CD4-positive, alpha-beta T cell treated with Interleukin-15 for 4 hours (primary cell): Measurements from ENCODE around the gene PSMB1.

Experiments
- DNase-seq: peaks from one replicate; pipeline ENCODE4 v3.0.0-alpha.2; 2020; ENCODE audit warnings: low spot score

The PSMB1 gene

GRCh38 chr6:170552765-170553533, at the start of gene PSMB1:
TSS of gene PSMB1 (minus strand) at chr6:170553307. CDS start at chr6:170553242, 65 bp downstream.
- DNase-seq: peak; percentile 84

DNA sequence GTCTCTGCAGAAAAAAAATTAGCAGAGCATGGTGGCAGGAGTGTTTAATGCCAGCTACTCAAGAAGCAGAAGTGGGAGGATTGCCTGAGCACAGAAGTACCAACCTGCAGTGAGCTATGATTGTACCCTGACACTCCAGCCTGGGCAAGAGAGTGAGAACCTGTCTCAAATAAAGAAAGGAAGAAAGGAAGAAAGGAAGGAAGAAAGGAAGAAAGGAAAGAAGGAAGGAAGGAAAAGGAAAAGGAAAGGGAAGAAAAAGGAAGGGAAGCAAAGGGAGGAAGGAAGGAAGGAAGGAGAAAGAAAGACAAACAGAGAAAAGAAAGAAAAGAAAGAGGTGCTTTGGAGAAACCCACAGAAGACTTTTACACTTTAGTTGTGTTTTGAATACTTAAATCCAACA, 44.2 kb upstream of the PSMB1 start:
- no peak for DNase-seq

DNA sequence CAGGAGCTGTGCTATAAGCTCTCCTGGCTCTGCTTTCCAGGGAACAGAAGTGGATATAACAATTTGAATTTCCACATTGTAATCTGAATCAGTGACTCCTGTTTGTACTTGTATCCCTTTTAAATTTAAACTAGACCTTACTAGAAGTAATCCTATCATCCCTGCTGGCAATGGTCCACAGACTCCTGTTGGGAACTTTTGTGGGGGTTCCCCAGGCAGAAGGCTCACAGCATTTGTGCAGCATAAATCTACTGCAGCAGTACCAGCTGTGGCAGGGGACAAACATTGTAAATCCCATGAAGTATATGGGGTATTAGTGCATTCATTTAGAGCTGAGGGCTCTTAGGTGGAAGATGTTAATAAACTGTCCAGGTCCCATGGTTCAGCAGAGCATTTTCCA, 43.3 kb upstream of the PSMB1 start:
- no peak for DNase-seq

- DNase-seq: no peak
These were observed 37.6 kb upstream of the PSMB1 start for GRCh38 chr6:170590725-170591124.

GRCh38 chr6:170584954-170585498, 31.9 kb upstream of the PSMB1 start:
- no peak for DNase-seq

DNA sequence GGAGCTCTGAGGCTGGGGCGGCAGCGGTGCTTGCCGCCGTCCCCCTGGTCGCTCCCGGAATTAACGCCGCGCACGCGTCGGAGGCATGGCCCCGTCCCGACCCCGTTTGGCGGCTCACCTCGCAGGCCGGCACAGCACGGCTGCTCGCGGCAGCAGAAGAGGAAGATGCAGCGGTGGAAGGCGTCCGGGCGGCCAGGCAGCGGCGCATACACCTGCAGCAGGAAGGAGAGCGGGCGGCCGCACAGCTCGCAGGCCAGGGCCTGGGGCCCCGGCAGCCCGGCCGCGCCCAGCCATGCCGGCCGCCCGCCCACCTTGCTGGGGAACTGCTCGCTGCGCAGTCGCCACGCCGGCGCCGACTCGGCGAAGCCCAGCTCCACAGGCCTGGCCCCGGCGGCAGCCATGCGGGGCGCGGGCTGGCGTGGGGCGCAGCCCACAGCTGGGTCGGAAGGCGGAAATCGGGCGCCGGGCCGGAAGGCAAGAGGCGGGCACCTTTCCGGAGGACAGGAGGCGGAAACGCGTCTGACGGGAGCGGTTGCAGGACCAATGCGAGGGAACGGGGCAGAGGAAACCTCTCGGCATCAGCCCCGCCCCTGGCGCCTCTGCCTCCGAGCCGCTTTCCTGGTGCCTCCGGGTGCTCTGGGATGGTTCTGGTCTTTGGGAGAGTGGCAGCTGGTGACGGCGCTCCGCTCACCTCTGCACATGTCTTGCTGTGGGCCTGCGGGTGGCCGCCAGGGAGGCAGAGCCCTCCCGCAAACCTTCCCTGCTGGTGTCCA, 31.3 kb upstream of the PSMB1 start, which contains the start of gene PDCD2:
Gene PDCD2 (minus strand): TSS at position 457 of the 773 bp plus-strand sequence. CDS start 56 bp downstream, at position 401.
- DNase-seq: peak; percentile 87

DNA sequence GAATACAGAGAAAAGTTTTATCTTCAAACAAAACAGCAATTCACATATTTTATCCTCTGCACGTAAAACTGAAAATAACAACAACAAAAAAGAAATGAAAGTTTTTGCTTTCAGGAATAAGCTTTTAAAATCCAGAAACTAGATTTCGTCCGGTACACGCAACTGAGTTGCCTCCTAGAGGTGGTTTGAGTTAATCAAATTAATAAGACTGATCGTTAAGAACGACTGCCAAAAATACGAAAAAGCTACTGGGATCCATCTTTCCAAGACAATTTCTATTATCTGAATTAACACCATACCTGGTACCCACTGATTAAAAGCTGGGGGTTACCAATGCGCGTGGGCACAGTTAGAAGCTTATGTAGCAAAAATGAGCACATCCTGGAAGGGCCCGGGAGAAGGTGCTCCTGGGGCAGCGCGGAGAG, 30.7 kb upstream of the PSMB1 start:
- DNase-seq: no peak

DNA sequence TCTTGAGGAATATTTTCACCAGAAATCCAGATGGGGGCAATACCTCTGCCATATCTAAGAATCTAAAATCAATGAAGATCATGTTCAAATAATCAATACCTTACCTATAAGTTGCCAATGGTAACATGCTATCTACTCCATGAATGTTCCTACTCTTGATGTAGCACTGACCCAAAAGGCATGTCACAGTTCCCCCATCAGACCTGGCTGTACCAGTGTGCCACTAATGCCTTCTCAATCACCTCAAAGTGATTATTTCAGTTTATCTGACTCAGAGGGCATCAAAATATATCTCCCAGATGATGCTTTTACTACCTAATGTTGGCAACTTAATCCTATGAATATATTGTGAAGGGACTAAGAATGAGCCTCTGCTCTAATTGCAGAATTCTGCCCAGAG, 25.8 kb upstream of the PSMB1 start:
- no peak for DNase-seq

DNA sequence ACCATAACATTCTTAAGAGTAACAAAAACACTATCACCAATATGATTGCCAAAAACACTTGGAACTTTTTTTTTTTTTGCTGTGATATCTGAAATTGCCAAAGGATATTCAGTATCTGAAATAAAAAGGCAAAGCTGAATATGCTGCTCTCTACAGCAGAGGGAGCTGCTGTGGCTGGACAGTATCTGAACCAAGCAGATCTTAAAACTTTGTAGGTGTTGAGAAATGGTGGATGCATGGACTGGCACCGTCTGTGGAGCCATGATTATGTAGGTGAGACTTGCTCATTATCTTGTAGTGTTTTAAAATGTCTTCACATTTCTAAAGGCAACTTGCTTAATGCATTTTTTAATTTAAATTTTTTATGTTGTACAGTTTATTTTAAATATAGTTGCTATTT, 22.1 kb upstream of the PSMB1 start:
- no peak for DNase-seq

DNA sequence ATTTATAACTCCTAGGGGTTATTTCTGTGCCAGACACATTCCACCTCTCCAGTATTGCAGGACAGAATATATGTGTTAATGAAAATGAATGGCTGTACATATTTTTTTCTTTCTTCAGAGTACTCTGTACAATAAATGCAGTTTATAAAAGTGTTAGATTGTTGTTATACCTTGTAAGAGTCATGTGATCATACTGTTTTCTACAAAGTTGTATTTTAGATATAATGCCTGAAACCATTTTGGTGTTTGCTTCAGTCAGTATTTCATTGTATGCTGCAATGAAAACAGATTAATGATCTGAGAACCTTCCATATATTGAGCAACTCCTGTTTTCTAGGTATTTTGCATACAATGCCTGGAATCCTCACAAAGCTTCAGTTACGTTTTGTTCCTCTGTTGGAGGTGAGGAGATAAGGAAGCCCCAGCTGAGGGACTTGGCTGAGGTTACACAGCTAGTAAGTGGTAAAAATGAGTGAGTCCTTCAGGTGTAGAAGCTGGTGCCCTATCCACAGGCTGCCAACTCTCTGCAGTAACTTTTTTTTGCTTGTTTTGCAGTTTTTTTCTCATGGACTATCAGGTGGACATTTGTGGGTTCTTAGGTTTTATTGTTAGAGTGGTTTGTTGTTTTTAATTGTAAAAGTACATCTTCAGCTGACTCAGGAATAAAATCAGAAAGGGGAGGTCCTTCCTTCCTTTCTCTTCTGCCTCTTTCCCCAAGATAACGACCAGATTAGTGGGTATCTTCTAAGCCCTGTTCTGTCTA, 19.8 kb upstream of the PSMB1 start:
- no peak for DNase-seq

DNA sequence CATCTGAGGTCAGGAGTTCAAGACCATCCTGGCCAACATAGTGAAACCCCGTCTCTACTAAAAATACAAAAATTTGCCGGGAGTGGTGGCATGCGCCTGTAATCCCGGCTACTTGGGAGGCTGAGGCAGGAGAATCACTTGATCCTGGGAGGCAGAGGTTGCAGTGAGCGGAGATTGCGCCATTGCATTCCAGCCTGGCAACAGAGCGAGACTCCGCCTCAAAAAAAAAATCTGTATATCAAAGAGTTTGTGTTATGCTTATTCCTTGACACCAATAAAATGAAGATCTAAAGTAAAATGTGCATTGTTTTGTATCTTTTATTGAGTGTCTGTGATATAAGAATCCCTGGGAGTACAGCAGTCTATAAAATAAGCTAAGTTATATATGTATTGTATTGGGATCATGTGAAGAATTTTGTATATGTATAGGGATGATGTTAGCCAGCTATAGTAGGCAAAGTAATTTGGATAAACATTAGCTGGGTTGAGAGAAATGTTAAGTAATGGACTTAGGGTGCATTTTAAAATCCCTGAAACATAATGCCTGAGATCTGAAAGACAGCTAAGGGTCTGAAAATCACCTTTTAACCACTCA, 11.9 kb upstream of the PSMB1 start:
- DNase-seq: no peak

GRCh38 chr6:170561555-170561954, 8.4 kb upstream of the PSMB1 start:
- no peak for DNase-seq

- no peak for DNase-seq
These were observed 2.2 kb upstream of the PSMB1 start for GRCh38 chr6:170555305-170555704.

GRCh38 chr6:170554796-170555137, 1.7 kb upstream of the PSMB1 start:
- no peak for DNase-seq

- peak; percentile 98 for DNase-seq
These were observed 1.1 kb upstream of the PSMB1 start, which contains the start of gene TBP for GRCh38 chr6:170554013-170554795. TSS of gene TBP (plus strand) at chr6:170554369. CDS start at chr6:170557030, 2,661 bp downstream.

DNA sequence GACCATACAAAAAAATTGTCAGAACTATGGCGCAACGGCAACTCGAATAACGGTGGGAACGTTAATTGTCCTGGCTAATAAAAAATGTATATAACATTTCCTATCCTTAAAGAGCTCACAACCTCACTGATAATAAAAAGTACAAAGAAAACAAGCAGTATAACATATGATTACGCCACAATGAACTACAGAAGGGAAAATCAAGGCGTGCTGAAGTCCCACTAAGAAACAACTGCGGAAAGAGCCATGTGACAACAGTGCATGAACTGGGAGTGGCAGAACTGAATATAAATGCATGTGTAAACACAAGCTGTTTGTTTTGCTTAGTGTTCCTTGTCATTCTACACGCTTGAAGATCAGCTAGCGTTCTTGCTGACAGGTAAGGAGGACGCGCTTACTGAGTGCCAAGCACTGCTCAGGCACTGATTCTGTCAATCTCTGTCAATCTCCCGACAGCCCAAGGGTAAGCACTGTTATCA, 466 bp upstream of the PSMB1 start:
- DNase-seq: no peak

DNA sequence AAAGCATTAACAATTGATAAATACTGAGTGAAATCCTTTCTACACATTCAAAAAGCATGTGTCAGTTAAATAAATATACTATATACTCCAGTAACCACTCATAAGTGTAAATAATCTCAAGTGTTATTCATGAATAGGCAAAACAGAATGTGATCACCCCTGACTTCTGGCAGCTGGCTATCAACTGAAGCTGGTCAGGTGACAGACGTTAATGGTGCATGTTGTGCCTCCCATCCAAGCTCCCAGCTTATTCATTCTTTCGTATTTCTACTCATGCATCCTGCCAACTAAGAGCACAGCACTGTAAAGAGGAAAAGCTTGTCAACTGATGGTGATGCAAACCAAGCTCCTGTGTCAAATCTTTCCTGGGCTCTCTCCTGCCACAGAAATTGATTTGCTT, 7.7 kb downstream of the PSMB1 start:
- DNase-seq: no peak

GRCh38 chr6:170542031-170542719, 10.9 kb downstream of the PSMB1 start:
- no peak for DNase-seq

DNA sequence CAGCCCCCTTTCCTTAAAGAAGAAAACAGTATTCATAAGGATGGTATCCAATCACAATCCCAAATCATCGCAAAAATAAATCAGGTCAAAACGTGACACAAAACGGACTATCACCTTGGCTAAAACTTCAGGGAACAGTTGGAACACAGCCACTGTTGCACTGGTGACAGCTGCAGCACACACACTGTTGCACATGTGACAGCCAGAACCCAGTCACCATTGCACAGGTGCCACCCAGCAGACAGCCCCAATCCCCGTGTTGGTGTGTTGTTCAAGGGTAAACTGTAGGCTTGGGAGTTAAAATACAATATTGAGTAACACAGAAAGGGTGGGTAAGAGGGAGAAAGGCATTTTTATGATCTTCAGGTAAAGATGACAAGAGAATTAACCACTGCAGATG, 15.8 kb downstream of the PSMB1 start:
- no peak for DNase-seq

- no peak for DNase-seq
These were observed 16.4 kb downstream of the PSMB1 start for GRCh38 chr6:170536671-170537070.
